Heart left ventricle (tissue), 16 donors: ENCODE results near the gene NTSR2. TPM values are rescaled to one million over a fixed set of nuclear protein-coding genes. Genes with fewer than 3 reads are reported as not detected.

Experiments used
- ATAC-seq, 4 donors: fragments of 200-7000 bp; cut with Tn5 transposase; one replicate each; pipeline ENCODE4 v1.9.1; 2020 to 2022; ENCODE audit warnings: moderate library complexity in 4 of 4, mild to moderate bottlenecking in 3 of 4, moderate number of reproducible peaks in 1 of 4
- DNase-seq, 5 donors: peaks; one replicate each; pipeline ENCODE4 v3.0.0-alpha.2; 2020
- H3K27ac ChIP-seq, 12 donors: fragments of 200-600 bp; sonication (generic) in 4 of 12; one replicate each; pipeline versions ENCODE4 v1.5.0 to v1.8.0; 2016 to 2022; ENCODE audit warnings: mild to moderate bottlenecking in 2 of 12
- H3K27me3 ChIP-seq, 9 donors: fragments of 200-600 bp; sonication (generic) in 2 of 9; one replicate each; pipeline versions ENCODE4 v1.5.1 to v1.8.0; 2016 to 2022; ENCODE audit warnings: mild to moderate bottlenecking in 3 of 9
- H3K36me3 ChIP-seq, 9 donors: fragments of 200-600 bp; sonication (generic) in 2 of 9; one replicate each; pipeline versions ENCODE4 v1.5.0 to v1.8.0; 2018 to 2022; ENCODE audit warnings: mild to moderate bottlenecking in 2 of 9
- H3K4me1 ChIP-seq, 12 donors: fragments of 200-600 bp; sonication (generic) in 4 of 12; one replicate each; pipeline versions ENCODE4 v1.5.0 to v1.8.0; 2016 to 2022; ENCODE audit warnings: mild to moderate bottlenecking in 3 of 12
- H3K4me3 ChIP-seq, 12 donors: fragments of 200-600 bp; sonication (generic) in 4 of 12; one replicate each; pipeline versions ENCODE4 v1.5.0 to v1.8.0; 2017 to 2022; ENCODE audit warnings: mild to moderate bottlenecking in 9 of 12, moderate library complexity in 4 of 12
- H3K9me3 ChIP-seq, 12 donors: fragments of 200-600 bp; sonication (generic) in 4 of 12; one replicate each; pipeline versions ENCODE4 v1.5.0 to v1.8.0; 2016 to 2022; ENCODE audit warnings: mild to moderate bottlenecking in 1 of 12
- POLR2A ChIP-seq, 2 donors: fragments of 450-650 bp; IDR thresholded peaks; one replicate each; pipeline ENCODE4 v1.6.1; 2017; ENCODE audit warnings: antibody characterized with exemption in 2 of 2, mild to moderate bottlenecking in 2 of 2, moderate library complexity in 2 of 2
- WGBS, 4 donors: extraction: QIAGEN DNeasy Blood & Tissue Kit in 2 of 4; methylation state at CpG; one replicate each; pipeline versions ENCODE4 v1.1.5 to v1.1.7; 2013 to 2018; 5-methylcytosine and 5-hydroxymethylcytosine counted together
- intact Hi-C, 10 donors: fragments of 100-400 bp; cut with DNase I; formaldehyde crosslinking; loops; one replicate each; pipeline versions ENCODE4 v1.11.1 to v1.14.2; 2022
- polyA plus RNA-seq, 2 donors: library from polyadenylated mRNA; stranded (reverse); fragments of 200-250 nt; gene quantifications; one replicate each; pipeline ENCODE4 v1.2.3, GENCODE V29; 2013
- total RNA-seq, 9 donors: library from RNA; depleted of rRNA in 2 of 9; stranded (reverse); fragments of >200 nt in 2 of 9; fragmentation: NEBNext Ultra II Directional in 3 of 9; extraction: Animal tissue kit (Norgen Biotek cat#: 25700) in 3 of 9; gene quantifications; one replicate each; pipeline versions ENCODE4 v1.1.0 to v1.2.4, GENCODE V29; 2016 to 2023
- TF ChIP-seq, protein P1 (sequence below), 12 donors: fragments of 200-600 bp; sonication (generic) in 4 of 12; IDR thresholded peaks; one replicate each; pipeline versions ENCODE4 v1.5.0 to v1.8.0; 2018 to 2022; ENCODE audit warnings: antibody characterized with exemption in 12 of 12, mild to moderate bottlenecking in 5 of 12
- donor health status: ischemic (EF 13 %, LVEDD 7.1; RV severe dilation, severe dysfunction).
- donor health status: healthy with polysubstance abuse.
- donor health status: DM: no; HTN: yes; CAD: no.
- donor health status: DM: no; HTN: no; CAD: no.
- donor health status: ischemic (EF 25% LVEDD 6.9; RV normal size, moderate dysfunction).
- donor health status: ischemic (EF 25% LVEDD 5.7; RV mildly dilated, moderate dysfunction).
- donor health status: healthy.
- donor health status: DM: yes; HTN: yes; CAD: no.
- donor health status: ischemic (EF 35%, LVEDD 5.7; RV mildly dilated, moderate dysfunction).
- donor health status: nonischemic (EF 11% LVEDD 7.7; RV severe dilation, severe dysfunction).
- donor health status: DM: yes; HTN: yes; CAD: no.
- donor health status: PGD.
- donor health status: ischemic (EF 29% LVEDD 5.4; RV normal size, mild dysfunction).
- donor health status: nonischemic (EF 23%, LVEDD 6.1; RV moderate dilation, normal function).

The NTSR2 gene
- total and polyA plus RNA-seq, 11 donors, result 0.04 to 0.16 TPM; not detected in 9

DNA sequence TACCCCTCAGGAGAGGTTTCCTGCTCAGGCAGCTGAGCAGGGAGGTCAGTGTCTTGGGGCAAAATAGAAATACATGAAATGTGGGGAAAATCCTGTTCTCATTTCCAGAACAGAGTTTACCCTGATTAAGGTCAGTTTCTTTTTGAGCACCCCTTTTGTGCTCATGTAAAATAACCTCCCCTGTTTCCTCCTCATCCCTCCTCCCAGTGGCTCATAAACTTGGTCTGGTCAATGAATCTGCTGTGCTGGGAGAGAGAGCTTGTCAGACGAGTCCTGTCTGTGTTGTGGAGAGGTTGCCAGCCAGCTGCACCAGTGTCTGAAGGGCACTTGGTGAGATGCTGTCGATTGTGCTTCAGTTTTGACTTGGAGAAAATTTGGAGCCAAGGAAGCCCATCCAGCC, 48.6 kb downstream of the NTSR2 start:
- Histone ChIP-seq H3K27ac (no peak overlapping the region), H3K27me3 (no peaks in the 10 kb centered on the region), H3K4me3 (no peak overlapping the region), H3K36me3 (peaks cover 0 to 27% (median 9%) of the 10 kb centered on the region in 9 donors), H3K9me3 (no peaks in the 10 kb centered on the region), H3K4me1 (no peaks in the 10 kb centered on the region)
- intact Hi-C loops, result no loop called here
- TF ChIP-seq POLR2A (IDR thresholded peaks at IDR 0.05), result no peak
- TF ChIP-seq, protein P1, sequence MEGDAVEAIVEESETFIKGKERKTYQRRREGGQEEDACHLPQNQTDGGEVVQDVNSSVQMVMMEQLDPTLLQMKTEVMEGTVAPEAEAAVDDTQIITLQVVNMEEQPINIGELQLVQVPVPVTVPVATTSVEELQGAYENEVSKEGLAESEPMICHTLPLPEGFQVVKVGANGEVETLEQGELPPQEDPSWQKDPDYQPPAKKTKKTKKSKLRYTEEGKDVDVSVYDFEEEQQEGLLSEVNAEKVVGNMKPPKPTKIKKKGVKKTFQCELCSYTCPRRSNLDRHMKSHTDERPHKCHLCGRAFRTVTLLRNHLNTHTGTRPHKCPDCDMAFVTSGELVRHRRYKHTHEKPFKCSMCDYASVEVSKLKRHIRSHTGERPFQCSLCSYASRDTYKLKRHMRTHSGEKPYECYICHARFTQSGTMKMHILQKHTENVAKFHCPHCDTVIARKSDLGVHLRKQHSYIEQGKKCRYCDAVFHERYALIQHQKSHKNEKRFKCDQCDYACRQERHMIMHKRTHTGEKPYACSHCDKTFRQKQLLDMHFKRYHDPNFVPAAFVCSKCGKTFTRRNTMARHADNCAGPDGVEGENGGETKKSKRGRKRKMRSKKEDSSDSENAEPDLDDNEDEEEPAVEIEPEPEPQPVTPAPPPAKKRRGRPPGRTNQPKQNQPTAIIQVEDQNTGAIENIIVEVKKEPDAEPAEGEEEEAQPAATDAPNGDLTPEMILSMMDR (IDR thresholded peaks at IDR 0.05), result no peak
- 66 to 90% (median 71%) methylated on average over 2 of the region's 2 CpGs for WGBS, 4 donors
- ATAC-seq, result no peak
- no peak for DNase-seq

- DNase-seq (no peak), ATAC-seq (peak in 1 of 4 donors; percentile 10)
- TF ChIP-seq, protein P1 (IDR thresholded peaks at IDR 0.05), result no peak
- TF ChIP-seq POLR2A (IDR thresholded peaks at IDR 0.05), result no peak
- Histone ChIP-seq H3K27ac (no peak overlapping the region), H3K4me3 (no peak overlapping the region), H3K27me3 (no peaks in the 10 kb centered on the region), H3K9me3 (no peaks in the 10 kb centered on the region), H3K36me3 (peaks cover 0 to 24% (median 3%) of the 10 kb centered on the region in 9 donors), H3K4me1 (no peaks in the 10 kb centered on the region)
- WGBS, 4 donors, result 92 to 97% (median 96%) methylated on average over 17 to 20 of the region's 20 CpGs
- intact Hi-C loops, result no loop called here
These were observed 51.3 kb downstream of the NTSR2 start for GRCh38 chr2:11618708-11619062.

DNA sequence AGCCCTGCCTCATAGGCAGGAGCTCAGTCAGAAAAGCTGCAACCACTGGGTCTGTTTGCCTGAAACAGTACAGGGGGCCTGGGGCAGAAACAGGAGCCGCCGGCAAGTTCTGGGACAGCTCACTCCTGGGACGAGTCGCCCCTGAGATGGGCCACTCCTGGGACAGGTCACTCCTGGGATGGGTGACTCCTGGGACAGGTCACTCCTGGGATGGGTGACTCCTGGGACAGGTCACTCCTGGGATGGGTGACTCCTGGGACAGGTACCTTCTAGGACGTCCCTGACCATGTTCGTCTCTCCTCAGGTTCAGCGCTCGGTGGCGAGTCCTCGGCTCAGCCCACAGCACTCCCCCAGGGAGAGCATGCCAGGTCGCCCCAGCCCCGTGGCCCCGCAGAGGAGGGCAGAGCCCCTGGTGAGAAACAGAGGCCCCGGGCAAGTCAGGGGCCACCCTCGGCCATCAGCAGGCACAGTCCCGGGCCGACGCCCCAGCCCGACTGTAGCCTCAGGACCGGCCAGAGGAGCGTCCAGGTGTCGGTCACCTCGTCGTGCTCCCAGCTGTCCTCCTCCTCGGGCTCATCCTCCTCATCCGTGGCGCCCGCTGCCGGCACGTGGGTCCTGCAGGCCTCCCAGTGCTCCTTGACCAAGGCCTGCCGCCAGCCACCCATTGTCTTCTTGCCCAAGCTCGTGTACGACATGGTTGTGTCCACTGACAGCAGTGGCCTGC, 51.8 kb downstream of the NTSR2 start:
- no peak for TF ChIP-seq POLR2A (IDR thresholded peaks at IDR 0.05)
- TF ChIP-seq, protein P1 (IDR thresholded peaks at IDR 0.05), result no peak
- H3K27ac ChIP-seq, result no peak overlapping the region
- DNase-seq (no peak), ATAC-seq (peak in 2 of 4 donors; percentile 21 to 58)
- 95 to 97% (median 96%) methylated on average over 19 to 33 of the region's 33 CpGs for WGBS, 4 donors
- peaks cover 0 to 24% (median 3%) of the 10 kb centered on the region in 9 donors for H3K36me3 ChIP-seq
- H3K4me3 ChIP-seq, result no peak overlapping the region
- H3K4me1 ChIP-seq, result no peaks in the 10 kb centered on the region
- H3K9me3 ChIP-seq, result no peaks in the 10 kb centered on the region
- H3K27me3 ChIP-seq, result no peaks in the 10 kb centered on the region
- intact Hi-C loops, result no loop called here

- WGBS, 4 donors, result 93 to 97% (median 94%) methylated on average over 13 to 14 of the region's 14 CpGs
- Histone ChIP-seq H3K9me3 (no peaks in the 10 kb centered on the region), H3K4me3 (no peak overlapping the region), H3K27ac (no peak overlapping the region), H3K27me3 (no peaks in the 10 kb centered on the region), H3K36me3 (peaks cover 0 to 24% (median 3%) of the 10 kb centered on the region in 9 donors), H3K4me1 (no peaks in the 10 kb centered on the region)
- intact Hi-C loops, result no loop called here
- DNase-seq (no peak), ATAC-seq (no peak)
- no peak for TF ChIP-seq POLR2A (IDR thresholded peaks at IDR 0.05)
- TF ChIP-seq, protein P1 (IDR thresholded peaks at IDR 0.05), result no peak
These were observed 52.5 kb downstream of the NTSR2 start for GRCh38 chr2:11617527-11617926.
